Adipocyte (in vitro differentiated cells): ENCODE measurements around the gene LOXL1.

ENCODE experiments used
- DNase-seq: peaks from one replicate; pipeline ENCODE4 v3.0.0-alpha.2; 2015; ENCODE audit warnings: low read depth
- H3K27me3 ChIP-seq: replicated peaks from 2 replicates; pipeline ENCODE4 v1.7.0; 2013; ENCODE audit warnings: mild to moderate bottlenecking, low read length, moderate library complexity; ENCODE audit not compliant: control insufficient read depth, insufficient read depth
- H3K36me3 ChIP-seq: 2 replicates; pipeline ENCODE4 v1.7.0; 2013; ENCODE audit warnings: low read length, mild to moderate bottlenecking, moderate library complexity; ENCODE audit not compliant: control insufficient read depth, insufficient read depth, severe bottlenecking
- H3K4me1 ChIP-seq: 2 replicates; pipeline ENCODE4 v1.7.0; 2013; ENCODE audit warnings: mild to moderate bottlenecking, low read length, moderate library complexity; ENCODE audit not compliant: control insufficient read depth, insufficient read depth
- H3K4me3 ChIP-seq: 2 replicates; pipeline ENCODE4 v1.7.0; 2013; ENCODE audit warnings: mild to moderate bottlenecking, low read length, moderate library complexity
- H3K9ac ChIP-seq: 2 replicates; pipeline ENCODE4 v1.7.0; 2013; ENCODE audit warnings: mild to moderate bottlenecking, low read length, moderate library complexity
- H3K9me3 ChIP-seq: 2 replicates; pipeline ENCODE4 v1.7.0; 2013; ENCODE audit warnings: mild to moderate bottlenecking, low read length, moderate library complexity; ENCODE audit not compliant: control insufficient read depth

The LOXL1 gene

DNA sequence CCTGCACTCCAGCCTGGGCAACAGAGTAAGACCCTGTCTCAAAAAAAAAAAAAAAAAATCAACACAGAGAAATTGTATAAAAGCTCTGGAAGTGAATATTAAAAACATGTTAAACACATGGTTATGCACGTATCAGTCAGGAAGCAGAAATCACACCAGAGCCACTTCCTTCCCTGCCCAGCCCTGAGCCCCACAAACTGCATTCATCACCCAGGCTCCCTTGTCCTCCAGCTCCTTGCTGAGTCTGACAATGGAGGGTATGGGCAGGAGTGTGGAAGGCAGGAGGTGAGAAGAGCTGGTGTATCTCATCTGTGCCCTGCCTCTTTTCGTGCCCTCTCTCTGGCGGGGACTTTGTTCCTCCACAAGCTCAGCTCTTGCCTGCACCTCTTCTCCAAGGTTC, 12.1 kb upstream of the LOXL1 start:
- no peak for DNase-seq
- Histone ChIP-seq H3K9ac (no peak overlapping the region), H3K27me3 (no peaks in the 10 kb centered on the region), H3K4me3 (no peak overlapping the region), H3K9me3 (peaks cover 5% of the 10 kb centered on the region), H3K4me1 (peaks cover 11% of the 10 kb centered on the region), H3K36me3 (no peaks in the 10 kb centered on the region)

DNA sequence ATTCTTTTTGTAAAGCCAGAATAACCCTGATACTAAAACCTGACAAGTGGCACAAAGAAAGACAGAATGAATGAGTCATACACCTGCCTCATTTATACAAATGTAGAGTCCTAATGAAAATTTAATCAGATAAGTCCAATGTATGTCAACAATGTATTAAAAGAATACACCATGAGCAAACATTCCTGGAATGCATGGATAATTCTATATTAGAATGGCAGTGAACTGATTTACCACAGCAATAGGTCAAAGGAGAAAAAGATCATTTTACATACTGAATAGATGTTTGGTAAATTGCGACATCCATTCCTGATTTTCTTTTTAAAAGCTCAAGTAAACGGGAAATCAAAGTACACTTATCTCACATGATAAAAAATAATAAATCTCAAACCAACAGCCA, 11.2 kb upstream of the LOXL1 start:
- Histone ChIP-seq H3K27me3 (no peaks in the 10 kb centered on the region), H3K9me3 (peaks cover 5% of the 10 kb centered on the region), H3K36me3 (no peaks in the 10 kb centered on the region), H3K9ac (no peak overlapping the region), H3K4me3 (no peak overlapping the region), H3K4me1 (peaks cover 11% of the 10 kb centered on the region)
- DNase-seq, result peak; percentile 67

DNA sequence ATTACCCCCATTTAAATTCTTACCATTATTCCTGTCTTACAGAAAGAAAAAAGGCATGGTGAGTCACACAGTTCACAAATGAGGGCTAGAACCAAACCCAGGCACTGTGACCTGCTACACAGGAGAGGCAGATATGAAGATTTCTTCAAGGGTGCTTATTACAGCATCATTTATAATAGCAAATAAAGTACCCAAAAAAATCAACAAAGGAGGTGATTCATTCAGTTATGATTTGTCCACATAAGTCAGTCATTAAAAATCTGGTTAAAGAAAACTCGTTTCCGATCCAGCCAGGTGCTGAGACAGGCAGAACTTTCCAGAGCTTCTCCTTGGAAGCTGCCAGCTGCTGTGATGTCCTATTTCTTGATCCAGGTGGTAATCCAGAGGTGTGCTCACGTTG, 7.5 kb upstream of the LOXL1 start:
- no peak overlapping the region for H3K9ac ChIP-seq
- no peaks in the 10 kb centered on the region for H3K27me3 ChIP-seq
- no peak for DNase-seq
- peaks cover 25% of the 10 kb centered on the region for H3K4me1 ChIP-seq
- no peak overlapping the region for H3K4me3 ChIP-seq
- H3K36me3 ChIP-seq, result no peaks in the 10 kb centered on the region
- peaks cover 5% of the 10 kb centered on the region for H3K9me3 ChIP-seq

DNA sequence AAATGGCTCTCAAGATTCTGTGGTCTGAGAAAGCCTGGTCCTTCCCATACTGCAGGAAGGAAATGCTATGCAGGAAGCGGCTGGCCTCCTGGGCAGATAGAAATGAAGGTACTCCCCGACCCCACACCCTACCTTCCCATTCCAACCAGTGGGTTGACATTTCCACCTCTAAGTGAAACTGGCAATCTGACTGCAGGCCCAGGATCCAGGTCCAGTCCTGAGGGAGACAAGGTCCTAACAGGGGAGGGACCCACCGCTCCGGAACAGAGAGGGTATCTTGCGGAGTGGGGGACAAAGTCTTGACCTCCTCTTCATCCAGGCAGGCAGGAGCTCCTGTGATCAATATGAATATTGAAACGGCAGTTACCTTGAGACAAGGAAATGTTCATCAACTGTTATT, 6.6 kb upstream of the LOXL1 start:
- H3K4me3 ChIP-seq, result no peak overlapping the region
- H3K4me1 ChIP-seq, result peaks cover 33% of the 10 kb centered on the region
- H3K9ac ChIP-seq, result no peak overlapping the region
- peaks cover 5% of the 10 kb centered on the region for H3K9me3 ChIP-seq
- no peak for DNase-seq
- H3K27me3 ChIP-seq, result no peaks in the 10 kb centered on the region
- H3K36me3 ChIP-seq, result no peaks in the 10 kb centered on the region

DNA sequence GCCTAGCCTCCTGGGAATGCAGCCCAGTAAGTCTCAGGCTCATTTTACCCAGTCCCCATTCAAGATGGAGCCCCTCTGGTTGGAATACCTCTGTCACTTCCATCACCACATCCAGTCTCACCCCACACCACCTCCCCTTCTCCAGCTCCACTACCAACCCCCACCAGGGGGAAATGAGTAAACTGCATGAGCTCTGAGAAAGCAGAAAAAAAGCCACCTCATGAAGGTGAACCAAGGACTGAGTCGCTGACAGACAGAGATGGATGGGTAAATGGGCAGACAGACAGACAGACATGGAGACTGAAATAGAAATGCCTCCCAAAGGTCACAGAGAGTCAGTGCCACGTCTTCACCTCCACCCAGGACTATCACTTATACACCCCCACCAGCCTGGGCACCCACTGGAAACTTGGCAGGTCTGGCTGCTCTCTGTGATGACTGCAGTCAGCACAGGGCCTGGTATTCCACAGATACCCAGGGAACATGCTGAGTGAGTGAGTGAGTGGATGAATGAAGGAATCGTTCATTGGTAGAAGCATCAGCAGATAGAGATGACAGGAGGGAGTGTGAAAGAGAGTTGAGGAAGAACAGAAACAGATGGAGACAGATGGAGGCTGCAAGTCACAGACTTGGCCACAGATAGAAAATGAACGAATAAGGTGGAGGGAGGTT, 4.9 kb upstream of the LOXL1 start:
- Histone ChIP-seq H3K4me1 (peaks cover 40% of the 10 kb centered on the region), H3K4me3 (no peak overlapping the region), H3K9ac (no peak overlapping the region), H3K27me3 (no peaks in the 10 kb centered on the region), H3K9me3 (peaks cover under 1% of the 10 kb centered on the region), H3K36me3 (no peaks in the 10 kb centered on the region)
- no peak for DNase-seq

DNA sequence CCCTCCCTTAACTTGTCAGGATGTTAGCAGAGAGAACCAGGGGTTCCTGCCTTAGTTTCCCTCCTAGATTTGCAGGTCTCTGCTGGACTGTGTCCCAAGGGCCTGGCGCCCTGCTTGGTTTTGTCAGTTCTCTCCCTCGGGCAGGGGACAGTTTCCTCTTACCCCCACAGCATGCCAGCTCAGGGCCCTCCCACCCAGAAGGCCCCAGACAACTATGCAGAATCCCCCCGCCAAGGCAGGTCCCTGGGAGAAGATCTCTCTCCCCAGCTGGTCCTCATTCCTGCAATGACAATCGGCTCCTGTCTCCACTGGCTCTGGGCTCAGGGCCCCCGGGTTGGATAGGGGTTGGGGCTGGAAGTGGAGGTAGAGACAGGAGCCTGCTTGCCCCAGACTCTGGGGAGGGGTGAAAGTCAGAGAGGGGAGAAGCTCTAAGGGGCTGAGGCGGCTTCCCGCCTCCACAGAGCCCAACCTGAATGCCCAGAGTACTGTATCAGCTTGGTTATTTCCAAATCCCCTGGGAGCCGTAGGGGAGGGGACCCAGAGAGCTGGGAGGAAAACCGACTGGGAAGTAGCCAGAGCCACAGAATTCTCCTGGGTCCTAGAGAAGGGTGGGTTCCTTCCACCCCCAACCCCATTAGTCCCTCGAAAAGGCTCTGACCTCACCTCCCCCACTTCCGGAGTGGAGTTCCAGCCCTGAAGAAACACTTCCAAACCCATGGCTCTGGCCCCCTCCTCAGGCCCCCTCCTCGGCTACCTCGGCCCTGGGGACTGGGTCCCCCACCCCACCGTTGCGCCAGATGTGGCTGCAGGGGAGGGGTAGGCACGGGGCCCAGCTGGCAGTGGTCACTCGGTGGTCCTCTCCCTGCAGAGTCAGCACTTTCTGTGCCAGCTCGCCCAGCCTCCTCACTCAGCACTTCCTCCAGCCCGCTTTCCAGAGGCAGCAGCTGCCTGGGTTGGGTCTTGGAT, 3.8 kb upstream of the LOXL1 start:
- Histone ChIP-seq H3K36me3 (no peaks in the 10 kb centered on the region), H3K27me3 (no peaks in the 10 kb centered on the region), H3K4me3 (peak overlapping the region; percentile 31), H3K9ac (peak overlapping the region; percentile 85), H3K9me3 (no peaks in the 10 kb centered on the region), H3K4me1 (peaks cover 40% of the 10 kb centered on the region)
- DNase-seq, result peak; percentile 77

DNA sequence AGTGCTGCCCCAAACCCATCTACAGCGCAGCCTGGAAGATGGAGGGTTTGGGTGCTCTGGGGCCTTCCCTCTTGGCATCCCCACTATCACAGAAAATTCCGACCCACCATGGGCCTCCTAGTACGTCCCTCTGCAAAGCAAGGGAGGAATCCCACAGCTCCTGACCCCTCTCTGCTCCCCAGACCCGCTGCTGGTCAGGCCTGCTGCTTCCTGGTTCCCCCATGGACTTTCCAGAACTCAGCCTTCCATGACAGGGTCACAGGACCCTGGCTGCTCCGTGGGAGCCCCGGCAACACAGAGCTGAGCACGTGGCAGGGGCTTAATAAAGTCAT, 3.1 kb upstream of the LOXL1 start:
- Histone ChIP-seq H3K4me1 (peaks cover 43% of the 10 kb centered on the region), H3K4me3 (peak overlapping the region; percentile 31), H3K27me3 (no peaks in the 10 kb centered on the region), H3K36me3 (no peaks in the 10 kb centered on the region), H3K9me3 (no peaks in the 10 kb centered on the region), H3K9ac (peak overlapping the region; percentile 85)
- DNase-seq, result peak; percentile 12

DNA sequence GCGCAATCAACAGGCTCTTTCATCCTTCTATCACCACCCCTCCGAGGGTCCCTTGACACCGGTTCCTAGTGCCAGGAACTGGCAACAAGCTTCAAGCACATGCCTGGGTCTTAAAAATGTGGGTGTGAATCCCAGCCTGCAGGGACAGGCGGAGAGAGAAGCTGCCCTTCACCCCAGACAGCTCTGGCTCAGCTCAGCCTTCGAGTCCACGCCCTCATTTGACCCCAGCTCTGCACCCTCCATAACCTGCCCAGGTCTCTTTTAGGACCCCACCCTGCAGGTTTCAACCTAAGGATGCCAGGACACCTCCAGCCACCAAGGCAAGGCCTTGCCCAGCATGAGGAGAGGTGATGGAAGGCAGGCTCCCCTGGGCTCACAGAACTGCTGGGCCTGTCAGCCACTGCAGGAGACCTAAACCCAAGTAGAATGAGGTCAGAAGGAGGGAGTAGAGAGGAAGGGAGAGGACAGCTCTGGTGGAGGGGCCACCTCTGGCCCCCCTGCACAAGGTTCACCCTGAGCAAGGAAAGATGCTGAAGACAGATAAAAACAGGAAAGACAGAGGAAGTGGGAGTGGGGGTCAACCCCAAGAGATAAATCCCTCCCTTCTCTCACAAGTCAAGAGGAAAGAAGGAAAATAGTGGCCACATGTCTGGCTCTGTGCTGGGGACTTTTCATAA, 2.6 kb upstream of the LOXL1 start:
- no peaks in the 10 kb centered on the region for H3K9me3 ChIP-seq
- no peaks in the 10 kb centered on the region for H3K36me3 ChIP-seq
- no peaks in the 10 kb centered on the region for H3K27me3 ChIP-seq
- peaks cover 48% of the 10 kb centered on the region for H3K4me1 ChIP-seq
- H3K9ac ChIP-seq, result peak overlapping the region; percentile 85
- peak overlapping the region; percentile 10 for H3K4me3 ChIP-seq
- DNase-seq, result no peak

DNA sequence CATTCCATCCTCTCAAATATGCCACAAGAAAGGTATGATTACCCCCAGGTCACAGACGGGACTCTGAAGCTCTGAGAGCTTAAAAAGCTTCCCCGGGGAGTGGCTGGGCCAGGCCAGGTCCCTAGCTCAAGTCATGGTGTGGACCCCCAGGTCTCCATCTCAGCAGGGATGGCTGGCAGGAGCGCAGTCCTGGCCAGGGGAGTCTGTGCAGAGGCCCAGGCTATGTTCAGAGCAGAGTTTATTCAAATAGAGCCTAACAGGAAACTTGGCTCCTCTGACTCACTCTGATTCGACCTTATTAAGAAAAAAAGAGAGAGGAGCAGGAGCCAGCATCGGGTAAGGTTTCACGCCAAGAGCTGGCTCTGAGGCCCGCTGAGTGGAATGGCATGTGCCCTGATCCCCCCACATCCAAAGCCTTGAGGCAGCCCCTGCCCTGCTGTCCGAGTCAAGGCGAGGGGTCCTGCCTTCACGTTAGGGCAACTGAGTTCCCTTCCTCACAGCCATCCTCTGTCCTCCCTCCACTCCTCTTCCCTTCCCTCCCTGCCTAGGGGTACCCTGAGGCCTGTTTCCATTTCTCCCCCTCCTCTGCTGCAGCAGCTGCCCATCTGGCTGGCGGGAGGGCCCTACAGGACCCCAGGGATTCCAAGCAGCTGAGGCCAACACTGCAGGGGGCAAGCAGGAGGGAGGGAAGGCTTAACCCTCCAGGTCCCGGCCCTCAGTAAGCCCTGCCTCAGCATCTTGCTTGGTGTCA, 1.9 kb upstream of the LOXL1 start:
- no peaks in the 10 kb centered on the region for H3K36me3 ChIP-seq
- no peaks in the 10 kb centered on the region for H3K27me3 ChIP-seq
- DNase-seq, result peak; percentile 94
- peaks cover 55% of the 10 kb centered on the region for H3K4me1 ChIP-seq
- no peaks in the 10 kb centered on the region for H3K9me3 ChIP-seq
- peak overlapping the region; percentile 10 for H3K4me3 ChIP-seq
- peak overlapping the region; percentile 85 for H3K9ac ChIP-seq

DNA sequence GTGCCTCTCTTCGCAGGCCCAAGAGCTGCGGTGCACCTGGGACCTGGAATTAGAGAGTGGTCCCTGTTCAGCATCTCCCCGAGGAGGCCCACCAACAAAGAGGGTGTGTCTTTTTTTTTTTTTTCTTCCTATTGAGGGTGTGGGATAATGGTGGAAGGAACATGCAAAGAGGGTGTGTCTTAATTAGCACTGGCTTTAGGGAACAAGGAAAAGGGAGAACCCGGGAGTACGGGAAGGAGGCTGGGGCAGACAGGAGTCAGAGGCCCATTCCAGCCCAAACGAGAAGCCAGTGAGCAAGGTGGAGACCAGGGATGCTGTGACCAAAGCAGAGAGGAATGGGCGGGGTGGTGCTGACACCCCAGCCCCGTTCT, 429 bp upstream of the LOXL1 start:
- Histone ChIP-seq H3K9me3 (no peaks in the 10 kb centered on the region), H3K4me1 (peaks cover 70% of the 10 kb centered on the region), H3K27me3 (no peaks in the 10 kb centered on the region), H3K36me3 (no peaks in the 10 kb centered on the region), H3K9ac (peak overlapping the region; percentile 85), H3K4me3 (peak overlapping the region; percentile 84)
- no peak for DNase-seq
